ENCODE data around the gene NRG2. TPM values are rescaled to one million over a fixed set of nuclear protein-coding genes. Genes with fewer than 3 reads are reported as not detected.

NRG2 gene
- total and polyA plus RNA-seq, 7 donors: 0.42 to 19.6 (median 3.5) TPM

GRCh38 chr5:139946006-139946405 is 97.1 kb downstream of the NRG2 start:
- no peaks in the 10 kb centered on the region for H3K27me3 ChIP-seq (ENCODE audit: insufficient read depth in 3 of 3, low read length in 2 of 3)
- H3K36me3 ChIP-seq (ENCODE audit: insufficient read depth in 1 of 2, low read depth in 1 of 2): no peaks in the 10 kb centered on the region
- no peak overlapping the region for H3K4me3 ChIP-seq
- intact Hi-C loops (cut with DNase I): no loop called here
- ATAC-seq (no peak), DNase-seq (no peak)
- peaks cover 20% of the 10 kb centered on the region for H3K4me1 ChIP-seq
- peaks cover 11% of the 10 kb centered on the region for H3K9me3 ChIP-seq
- 86 to 92% (median 89%) methylated on average over 3 of the region's 3 CpGs for WGBS, 3 donors
- no peak overlapping the region for H3K27ac ChIP-seq
- TF ChIP-seq CTCF (IDR thresholded peaks at IDR 0.05): no peak

GRCh38 chr5:139942243-139942642 is 100.9 kb downstream of the NRG2 start:
- 28 to 43% (median 39%) methylated on average over 1 of the region's 1 CpG for WGBS, 3 donors
- intact Hi-C loops (cut with DNase I): no loop called here
- Histone ChIP-seq H3K4me3 (no peak overlapping the region), H3K4me1 (no peaks in the 10 kb centered on the region), H3K36me3 (ENCODE audit: insufficient read depth in 1 of 2, low read depth in 1 of 2) (no peaks in the 10 kb centered on the region), H3K27ac (no peak overlapping the region), H3K27me3 (ENCODE audit: insufficient read depth in 3 of 3, low read length in 2 of 3) (no peaks in the 10 kb centered on the region), H3K9me3 (peaks cover 11% of the 10 kb centered on the region)
- TF ChIP-seq CTCF (IDR thresholded peaks at IDR 0.05): no peak
- DNase-seq (no peak), ATAC-seq (no peak)

- intact Hi-C loops (cut with DNase I): no loop called here
Measured at GRCh38 chr5:139930406-139930805, 112.7 kb downstream of the NRG2 start.

GRCh38 chr5:139926797-139927503 is 116.1 kb downstream of the NRG2 start:
- H3K9me3 ChIP-seq: no peaks in the 10 kb centered on the region
- DNase-seq (no peak), ATAC-seq (peak in 3 of 4 donors; percentile 40 to 57 (median 43))
- peaks cover 13% of the 10 kb centered on the region for H3K4me1 ChIP-seq
- WGBS, 3 donors: 78 to 87% (median 81%) methylated on average over 3 of the region's 3 CpGs
- H3K27me3 ChIP-seq (ENCODE audit: insufficient read depth in 3 of 3, low read length in 2 of 3): no peaks in the 10 kb centered on the region
- no peak overlapping the region for H3K27ac ChIP-seq
- no peak overlapping the region for H3K4me3 ChIP-seq
- H3K36me3 ChIP-seq (ENCODE audit: insufficient read depth in 1 of 2, low read depth in 1 of 2): no peaks in the 10 kb centered on the region
- intact Hi-C loops (cut with DNase I): no loop called here
- no peak for TF ChIP-seq CTCF (IDR thresholded peaks at IDR 0.05)

More at GRCh38 chr5:139930406-139930805, 112.7 kb downstream of the NRG2 start:
- Histone ChIP-seq H3K4me3 (no peak overlapping the region), H3K36me3 (ENCODE audit: insufficient read depth in 1 of 2, low read depth in 1 of 2) (no peaks in the 10 kb centered on the region), H3K4me1 (peaks cover 13% of the 10 kb centered on the region), H3K9me3 (no peaks in the 10 kb centered on the region), H3K27me3 (ENCODE audit: insufficient read depth in 3 of 3, low read length in 2 of 3) (no peaks in the 10 kb centered on the region), H3K27ac (no peak overlapping the region)
- TF ChIP-seq CTCF (IDR thresholded peaks at IDR 0.05): no peak
- peak in 1 of 4 donors; percentile 10 for ATAC-seq
- DNase-seq: no peak
- WGBS, 3 donors: 86 to 94% (median 90%) methylated on average over 2 of the region's 2 CpGs

All from psoas muscle (tissue), 8 donors.